HG02885 (cell line): ENCODE data around the gene CDK5R1.
"Not testable (repeated sequence)": the region's sequence is repeated elsewhere in the genome, so short reads cannot be mapped to it uniquely, and the experiment has no call there.

Experiments used
- ATAC-seq: cut with Tn5 transposase; IDR thresholded peaks from one replicate; pipeline ENCODE4 v1.9.1; 2021; ENCODE audit warnings: mild to moderate bottlenecking; ENCODE audit not compliant: unreplicated experiment, poor library complexity

CDK5R1 gene

GRCh38 chr17:32513579-32513978 lies 26.8 kb downstream of the CDK5R1 start:
- ATAC-seq = no peak

- ATAC-seq = no peak
These were observed 27.8 kb downstream of the CDK5R1 start for GRCh38 chr17:32514606-32515005.

GRCh38 chr17:32515677-32516383 lies 29.0 kb downstream of the CDK5R1 start:
- ATAC-seq = peak; percentile 48

- ATAC-seq = no peak
These were observed 29.7 kb downstream of the CDK5R1 start for GRCh38 chr17:32516450-32516849.

- ATAC-seq = peak; percentile 39
These were observed 30.3 kb downstream of the CDK5R1 start for GRCh38 chr17:32516940-32517701.

- ATAC-seq = no peak
These were observed 31.2 kb downstream of the CDK5R1 start for GRCh38 chr17:32517982-32518381.

GRCh38 chr17:32518646-32519227 lies 31.9 kb downstream of the CDK5R1 start:
- ATAC-seq = no peak

GRCh38 chr17:32519228-32520103 lies 32.7 kb downstream of the CDK5R1 start:
- ATAC-seq = no peak

- ATAC-seq = no peak
These were observed 33.4 kb downstream of the CDK5R1 start for GRCh38 chr17:32520104-32520701.

- ATAC-seq = no peak
These were observed 34.1 kb downstream of the CDK5R1 start for GRCh38 chr17:32520737-32521404.

GRCh38 chr17:32523017-32523680 lies 36.4 kb downstream of the CDK5R1 start:
- peak; percentile 58 for ATAC-seq

- peak; percentile 48 for ATAC-seq
These were observed 37.2 kb downstream of the CDK5R1 start for GRCh38 chr17:32523827-32524552.

GRCh38 chr17:32524553-32524880 lies 37.7 kb downstream of the CDK5R1 start:
- not testable (repeated sequence) for ATAC-seq

GRCh38 chr17:32525122-32525521 lies 38.3 kb downstream of the CDK5R1 start:
- ATAC-seq = no peak

GRCh38 chr17:32527146-32527545 lies 40.4 kb downstream of the CDK5R1 start:
- no peak for ATAC-seq

- ATAC-seq = no peak
These were observed 42.0 kb downstream of the CDK5R1 start for GRCh38 chr17:32528825-32529224.

- ATAC-seq = no peak
These were observed 42.8 kb downstream of the CDK5R1 start for GRCh38 chr17:32529604-32530003.

- no peak for ATAC-seq
These were observed 46.5 kb downstream of the CDK5R1 start for GRCh38 chr17:32533296-32533695.
